Measurements from ENCODE around the gene SAMHD1. TPM values are rescaled to one million over a fixed set of nuclear protein-coding genes. Genes with fewer than 3 reads are reported as not detected.

SAMHD1 gene
- total RNA-seq, 1 donor: 32.6 TPM

DNA sequence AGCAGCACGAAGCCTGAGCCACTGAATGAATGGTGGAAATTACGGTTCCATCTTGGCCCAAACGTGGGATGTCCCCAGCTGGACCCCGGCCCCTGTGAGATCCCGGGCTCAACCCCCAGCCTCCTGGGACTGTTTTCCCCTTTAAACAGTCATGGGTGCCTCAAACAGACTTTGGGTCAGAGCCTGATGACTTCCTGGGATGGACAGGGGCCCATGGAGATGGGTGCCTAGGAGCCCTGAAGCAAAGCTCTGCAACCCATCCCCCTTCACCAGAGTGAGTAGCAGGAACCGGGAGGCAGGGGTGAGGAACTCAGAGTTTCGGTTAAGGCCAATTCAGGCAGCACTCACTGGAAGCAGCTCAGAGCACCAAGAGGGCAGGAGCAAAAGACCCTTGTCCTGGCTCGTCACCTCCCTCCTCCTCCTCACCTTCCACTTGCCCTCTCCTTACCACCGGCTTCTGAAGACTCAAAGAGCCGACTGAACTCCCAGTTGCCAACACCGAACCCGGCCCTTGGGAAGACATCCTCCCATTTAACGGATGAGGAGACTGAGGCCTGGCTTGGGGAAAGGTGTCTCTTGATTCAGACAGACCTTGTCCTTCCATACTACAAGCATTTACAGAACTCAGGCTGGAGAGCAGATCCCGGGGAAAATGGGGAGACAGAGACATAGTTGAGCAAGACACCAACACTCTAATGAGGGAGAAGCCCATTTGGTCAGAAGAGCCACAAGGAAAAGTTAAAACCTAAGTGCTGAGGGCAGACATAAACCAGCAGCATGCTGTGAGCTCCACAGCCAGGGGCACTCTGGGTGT lies 90.5 kb downstream of the SAMHD1 start:
- peak overlapping the region; percentile 85 for H3K27ac ChIP-seq (ENCODE audit: low read depth, low read length)
- H3K4me3 ChIP-seq (ENCODE audit: insufficient read depth, low read length): peak overlapping the region; percentile 80

GRCh38 chr20:36860339-36860738 lies 91.2 kb downstream of the SAMHD1 start:
- Histone ChIP-seq H2AFZ (ENCODE audit: low read length) (no peak overlapping the region), H3K9me3 (ENCODE audit: low read depth, low read length) (no peaks in the 10 kb centered on the region), H3K79me2 (ENCODE audit: insufficient read depth, low read length) (peaks cover 77% of the 10 kb centered on the region), H3K4me2 (ENCODE audit: insufficient read depth, low read length) (peak overlapping the region; percentile 91), H3K4me1 (ENCODE audit: insufficient read depth, low read length) (peaks cover 64% of the 10 kb centered on the region), H3K4me3 (ENCODE audit: insufficient read depth, low read length) (no peak overlapping the region), H3K36me3 (ENCODE audit: insufficient read depth, low read length) (peaks cover 11% of the 10 kb centered on the region), H3K27ac (ENCODE audit: low read depth, low read length) (peak overlapping the region; percentile 85), H3K27me3 (ENCODE audit: insufficient read depth, low read length) (no peaks in the 10 kb centered on the region), H4K20me1 (ENCODE audit: insufficient read depth, low read length) (peaks cover 60% of the 10 kb centered on the region)
- TF ChIP-seq, protein P1, sequence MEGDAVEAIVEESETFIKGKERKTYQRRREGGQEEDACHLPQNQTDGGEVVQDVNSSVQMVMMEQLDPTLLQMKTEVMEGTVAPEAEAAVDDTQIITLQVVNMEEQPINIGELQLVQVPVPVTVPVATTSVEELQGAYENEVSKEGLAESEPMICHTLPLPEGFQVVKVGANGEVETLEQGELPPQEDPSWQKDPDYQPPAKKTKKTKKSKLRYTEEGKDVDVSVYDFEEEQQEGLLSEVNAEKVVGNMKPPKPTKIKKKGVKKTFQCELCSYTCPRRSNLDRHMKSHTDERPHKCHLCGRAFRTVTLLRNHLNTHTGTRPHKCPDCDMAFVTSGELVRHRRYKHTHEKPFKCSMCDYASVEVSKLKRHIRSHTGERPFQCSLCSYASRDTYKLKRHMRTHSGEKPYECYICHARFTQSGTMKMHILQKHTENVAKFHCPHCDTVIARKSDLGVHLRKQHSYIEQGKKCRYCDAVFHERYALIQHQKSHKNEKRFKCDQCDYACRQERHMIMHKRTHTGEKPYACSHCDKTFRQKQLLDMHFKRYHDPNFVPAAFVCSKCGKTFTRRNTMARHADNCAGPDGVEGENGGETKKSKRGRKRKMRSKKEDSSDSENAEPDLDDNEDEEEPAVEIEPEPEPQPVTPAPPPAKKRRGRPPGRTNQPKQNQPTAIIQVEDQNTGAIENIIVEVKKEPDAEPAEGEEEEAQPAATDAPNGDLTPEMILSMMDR (IDR thresholded peaks at IDR 0.05; ENCODE audit: extremely low read depth, low read depth, low read length): no peak
- peak; percentile 72 for DNase-seq (ENCODE audit: insufficient read length, low spot score, missing footprints)

More for the DNA sequence above, 90.5 kb downstream of the SAMHD1 start:
- TF ChIP-seq, protein P1 (IDR thresholded peaks at IDR 0.05; ENCODE audit: extremely low read depth, low read depth, low read length): no peak
- Histone ChIP-seq H3K4me2 (ENCODE audit: insufficient read depth, low read length) (peak overlapping the region; percentile 91), H3K9me3 (ENCODE audit: low read depth, low read length) (no peaks in the 10 kb centered on the region), H2AFZ (ENCODE audit: low read length) (peak overlapping the region; percentile 74), H3K4me1 (ENCODE audit: insufficient read depth, low read length) (peaks cover 57% of the 10 kb centered on the region), H3K27me3 (ENCODE audit: insufficient read depth, low read length) (no peaks in the 10 kb centered on the region), H3K79me2 (ENCODE audit: insufficient read depth, low read length) (peaks cover 70% of the 10 kb centered on the region), H3K36me3 (ENCODE audit: insufficient read depth, low read length) (peaks cover 11% of the 10 kb centered on the region), H4K20me1 (ENCODE audit: insufficient read depth, low read length) (peaks cover 54% of the 10 kb centered on the region)
- peak; percentile 77 for DNase-seq (ENCODE audit: insufficient read length, low spot score, missing footprints)

GRCh38 chr20:36859700-36860330 lies 91.7 kb downstream of the SAMHD1 start:
- TF ChIP-seq, protein P1 (IDR thresholded peaks at IDR 0.05; ENCODE audit: extremely low read depth, low read depth, low read length): no peak
- H3K4me1 ChIP-seq (ENCODE audit: insufficient read depth, low read length): peaks cover 67% of the 10 kb centered on the region
- peak overlapping the region; percentile 91 for H3K4me2 ChIP-seq (ENCODE audit: insufficient read depth, low read length)
- H4K20me1 ChIP-seq (ENCODE audit: insufficient read depth, low read length): peaks cover 65% of the 10 kb centered on the region
- H3K27ac ChIP-seq (ENCODE audit: low read depth, low read length): peak overlapping the region; percentile 85
- peaks cover 11% of the 10 kb centered on the region for H3K36me3 ChIP-seq (ENCODE audit: insufficient read depth, low read length)
- peaks cover 82% of the 10 kb centered on the region for H3K79me2 ChIP-seq (ENCODE audit: insufficient read depth, low read length)
- H3K27me3 ChIP-seq (ENCODE audit: insufficient read depth, low read length): no peaks in the 10 kb centered on the region
- no peak overlapping the region for H3K4me3 ChIP-seq (ENCODE audit: insufficient read depth, low read length)
- peak; percentile 77 for DNase-seq (ENCODE audit: insufficient read length, low spot score, missing footprints)
- H3K9me3 ChIP-seq (ENCODE audit: low read depth, low read length): no peaks in the 10 kb centered on the region
- no peak overlapping the region for H2AFZ ChIP-seq (ENCODE audit: low read length)

DNA sequence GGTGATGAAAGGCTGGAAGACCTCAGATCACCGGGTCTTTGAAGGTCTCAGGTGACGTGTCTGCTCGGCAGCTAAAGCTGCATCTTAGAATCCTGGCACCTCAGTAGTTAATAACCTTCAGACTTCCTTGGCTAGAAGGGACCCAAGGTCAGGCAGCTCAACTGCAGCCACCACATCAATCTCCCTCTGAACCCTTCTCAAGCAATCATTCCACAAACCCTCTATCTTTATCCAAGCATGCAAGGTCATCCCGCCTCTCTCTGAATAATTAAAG lies 92.3 kb downstream of the SAMHD1 start:
- Histone ChIP-seq H3K4me3 (ENCODE audit: insufficient read depth, low read length) (no peak overlapping the region), H3K79me2 (ENCODE audit: insufficient read depth, low read length) (peaks cover 88% of the 10 kb centered on the region), H3K27ac (ENCODE audit: low read depth, low read length) (no peak overlapping the region), H3K4me1 (ENCODE audit: insufficient read depth, low read length) (peaks cover 67% of the 10 kb centered on the region), H4K20me1 (ENCODE audit: insufficient read depth, low read length) (peaks cover 67% of the 10 kb centered on the region), H3K27me3 (ENCODE audit: insufficient read depth, low read length) (no peaks in the 10 kb centered on the region), H3K36me3 (ENCODE audit: insufficient read depth, low read length) (peaks cover 11% of the 10 kb centered on the region), H3K4me2 (ENCODE audit: insufficient read depth, low read length) (no peak overlapping the region), H2AFZ (ENCODE audit: low read length) (no peak overlapping the region), H3K9me3 (ENCODE audit: low read depth, low read length) (no peaks in the 10 kb centered on the region)
- TF ChIP-seq, protein P1 (IDR thresholded peaks at IDR 0.05; ENCODE audit: extremely low read depth, low read depth, low read length): no peak
- no peak for DNase-seq (ENCODE audit: insufficient read length, low spot score, missing footprints)

All from osteoblast (primary cell).